WTC11 (cell line): Measurements from ENCODE around the gene FRYL. TPM values are rescaled to one million over a fixed set of nuclear protein-coding genes. Genes with fewer than 3 reads are reported as not detected.

Experiments used
- ATAC-seq: fragments of 200-7000 bp; cut with Tn5 transposase; 2 replicates; pipeline ENCODE4 v1.10.0; 2021; ENCODE audit warnings: mild to moderate bottlenecking, moderate library complexity
- CTCF ChIA-PET: fragments of 300-600 bp; sonication (Branson Sonifier 250); formaldehyde crosslinking; loops from one replicate; lab custom pipeline; 2021; ENCODE audit warnings: antibody characterized with exemption; lab: Charles Lee
- POLR2A ChIA-PET: fragments of 350-600 bp; sonication (Branson Sonifier 250); formaldehyde crosslinking; loops from one replicate; lab custom pipeline; 2021; ENCODE audit warnings: antibody characterized with exemption; lab: Charles Lee
- DNase-seq: peaks from one replicate; pipeline ENCODE4 v3.0.0; 2021; ENCODE audit warnings: low spot score
- H3K27ac Mint-ChIP-seq: 2 replicates; pipeline ENCODE4 v1.8.0; 2021; ENCODE audit warnings: mixed read lengths
- H3K27me3 Mint-ChIP-seq: 2 replicates; pipeline ENCODE4 v1.8.0; 2021; ENCODE audit warnings: low read depth, mild to moderate bottlenecking, moderate library complexity, mixed read lengths
- H3K36me3 Mint-ChIP-seq: 2 replicates; pipeline ENCODE4 v1.8.0; 2021; ENCODE audit warnings: mixed read lengths
- H3K4me1 Mint-ChIP-seq: 2 replicates; pipeline ENCODE4 v1.8.0; 2022; ENCODE audit warnings: mixed read lengths
- H3K4me3 Mint-ChIP-seq: 2 replicates; pipeline ENCODE4 v1.8.0; 2021; ENCODE audit warnings: mild to moderate bottlenecking, moderate library complexity, mixed read lengths
- H3K9me3 Mint-ChIP-seq: 2 replicates; pipeline ENCODE4 v1.8.0; 2021; ENCODE audit warnings: mixed read lengths
- ATF1 ChIP-seq: sonication (generic); formaldehyde crosslinking; IDR thresholded peaks from 2 replicates; pipeline ENCODE4 v1.8.1; 2023; ENCODE audit warnings: mild to moderate bottlenecking, moderate library complexity, missing genetic modification reagents
- FOXJ3 ChIP-seq: sonication (generic); formaldehyde crosslinking; IDR thresholded peaks from 2 replicates; pipeline ENCODE4 v1.9.0; 2021; ENCODE audit warnings: missing genetic modification reagents, mild to moderate bottlenecking, borderline replicate concordance
- GABPB1 ChIP-seq: sonication (generic); formaldehyde crosslinking; IDR thresholded peaks from 2 replicates; pipeline ENCODE4 v1.8.1; 2023; ENCODE audit warnings: mild to moderate bottlenecking, missing genetic modification reagents
- GTF2I ChIP-seq: fragments of 250-450 bp; sonication (Bioruptor Pico); conservative IDR thresholded peaks from 2 replicates; pipeline ENCODE4 v1.4.0; 2021; ENCODE audit warnings: mild to moderate bottlenecking
- RORB ChIP-seq: fragments of 250-450 bp; sonication (Bioruptor Pico); IDR thresholded peaks from 2 replicates; pipeline ENCODE4 v1.9.0; 2021; ENCODE audit warnings: mild to moderate bottlenecking
- ZNF219 ChIP-seq: sonication (generic); formaldehyde crosslinking; IDR thresholded peaks from 2 replicates; pipeline ENCODE4 v1.8.0; 2023; ENCODE audit warnings: missing genetic modification reagents, mild to moderate bottlenecking, borderline replicate concordance
- ZNF263 ChIP-seq: sonication (generic); formaldehyde crosslinking; IDR thresholded peaks from 2 replicates; pipeline ENCODE4 v1.8.1; 2022; ENCODE audit warnings: low read depth, mild to moderate bottlenecking, moderate library complexity, missing genetic modification reagents
- ZNF671 ChIP-seq: fragments of 250-450 bp; sonication (Bioruptor Pico); IDR thresholded peaks from 2 replicates; pipeline ENCODE4 v1.8.0; 2021; ENCODE audit warnings: mild to moderate bottlenecking
- total RNA-seq: library from RNA; stranded (reverse); gene quantifications from 3 replicates; pipeline ENCODE4 v1.2.3, GENCODE V29; 2021
- TF ChIP-seq, protein P1 (sequence below): sonication (generic); formaldehyde crosslinking; IDR thresholded peaks from 2 replicates; pipeline ENCODE4 v1.8.1; 2023; ENCODE audit warnings: mild to moderate bottlenecking, moderate library complexity, missing genetic modification reagents
- TF ChIP-seq, protein P2 (sequence below): sonication (generic); formaldehyde crosslinking; IDR thresholded peaks from 2 replicates; pipeline ENCODE4 v1.8.0; 2023; ENCODE audit warnings: missing genetic modification reagents, mild to moderate bottlenecking, borderline replicate concordance
- TF ChIP-seq, protein P3 (sequence below): fragments of 250-450 bp; sonication (Bioruptor Pico); IDR thresholded peaks from 2 replicates; pipeline ENCODE4 v2.1.2; 2022; ENCODE audit warnings: mild to moderate bottlenecking, moderate library complexity
- TF ChIP-seq, protein P4 (sequence below): sonication (generic); formaldehyde crosslinking; IDR thresholded peaks from 2 replicates; pipeline ENCODE4 v1.8.1; 2022; ENCODE audit warnings: mild to moderate bottlenecking, moderate library complexity, missing genetic modification reagents
- TF ChIP-seq, protein P5 (sequence below): sonication (generic); formaldehyde crosslinking; IDR thresholded peaks from 2 replicates; pipeline ENCODE4 v1.8.0; 2022; ENCODE audit warnings: mild to moderate bottlenecking, missing genetic modification reagents
- TF ChIP-seq, protein P6 (sequence below): fragments of 250-450 bp; sonication (Bioruptor Pico); IDR thresholded peaks from 2 replicates; pipeline ENCODE4 v1.9.0; 2021; ENCODE audit warnings: mild to moderate bottlenecking
- TF ChIP-seq, protein P7 (sequence below): fragments of 250-450 bp; sonication (Bioruptor Pico); IDR thresholded peaks from 2 replicates; pipeline ENCODE4 v1.9.0; 2021; ENCODE audit warnings: moderate library complexity, mild to moderate bottlenecking, inconsistent platforms, borderline replicate concordance
- TF ChIP-seq, protein P8 (sequence below): sonication (generic); formaldehyde crosslinking; IDR thresholded peaks from 2 replicates; pipeline ENCODE4 v1.8.0; 2022; ENCODE audit warnings: mild to moderate bottlenecking, missing genetic modification reagents

FRYL gene
- total RNA-seq, 1 experiment from 2014 or later: 38.7 TPM

DNA sequence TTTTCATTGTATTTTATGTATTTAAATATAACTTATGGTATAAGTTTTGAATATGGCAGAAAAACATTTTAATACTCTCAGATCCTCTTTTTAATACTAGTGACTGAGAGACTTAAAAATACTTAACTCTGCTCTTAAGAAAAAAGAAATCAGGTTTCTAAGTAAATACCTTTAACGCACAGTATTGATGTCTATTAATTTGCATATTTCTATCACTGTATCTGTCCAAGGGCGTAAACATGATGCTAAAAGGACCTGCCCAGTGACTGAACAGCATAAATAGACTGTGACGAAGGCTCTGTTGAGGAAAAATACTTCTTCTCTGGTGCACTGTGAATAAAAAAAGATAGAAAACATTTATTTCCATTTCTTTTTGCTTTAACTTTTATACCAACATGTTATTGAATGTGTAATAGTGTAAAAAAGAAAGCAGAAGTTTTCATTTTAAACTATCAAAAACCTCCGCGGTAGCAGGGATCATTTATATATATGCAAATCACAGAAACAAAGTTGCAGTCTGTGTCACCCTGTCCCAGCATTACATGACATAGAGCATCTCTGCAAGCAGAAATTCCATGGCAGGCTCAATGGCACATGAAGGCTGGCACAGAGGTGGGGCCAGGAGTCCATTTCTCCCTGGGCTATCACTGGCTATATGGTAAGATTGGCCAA, 214.6 kb downstream of the FRYL start:
- H3K4me3 Mint-ChIP-seq: no peak overlapping the region
- no peaks in the 10 kb centered on the region for H3K27me3 Mint-ChIP-seq
- H3K4me1 Mint-ChIP-seq: no peaks in the 10 kb centered on the region
- TF ChIP-seq FOXJ3: no peak
- TF ChIP-seq, protein P1, sequence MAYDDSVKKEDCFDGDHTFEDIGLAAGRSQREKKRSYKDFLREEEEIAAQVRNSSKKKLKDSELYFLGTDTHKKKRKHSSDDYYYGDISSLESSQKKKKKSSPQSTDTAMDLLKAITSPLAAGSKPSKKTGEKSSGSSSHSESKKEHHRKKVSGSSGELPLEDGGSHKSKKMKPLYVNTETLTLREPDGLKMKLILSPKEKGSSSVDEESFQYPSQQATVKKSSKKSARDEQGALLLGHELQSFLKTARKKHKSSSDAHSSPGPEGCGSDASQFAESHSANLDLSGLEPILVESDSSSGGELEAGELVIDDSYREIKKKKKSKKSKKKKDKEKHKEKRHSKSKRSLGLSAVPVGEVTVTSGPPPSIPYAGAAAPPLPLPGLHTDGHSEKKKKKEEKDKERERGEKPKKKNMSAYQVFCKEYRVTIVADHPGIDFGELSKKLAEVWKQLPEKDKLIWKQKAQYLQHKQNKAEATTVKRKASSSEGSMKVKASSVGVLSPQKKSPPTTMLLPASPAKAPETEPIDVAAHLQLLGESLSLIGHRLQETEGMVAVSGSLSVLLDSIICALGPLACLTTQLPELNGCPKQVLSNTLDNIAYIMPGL (CRISPR knock-in tag): no peak
- TF ChIP-seq, protein P2, sequence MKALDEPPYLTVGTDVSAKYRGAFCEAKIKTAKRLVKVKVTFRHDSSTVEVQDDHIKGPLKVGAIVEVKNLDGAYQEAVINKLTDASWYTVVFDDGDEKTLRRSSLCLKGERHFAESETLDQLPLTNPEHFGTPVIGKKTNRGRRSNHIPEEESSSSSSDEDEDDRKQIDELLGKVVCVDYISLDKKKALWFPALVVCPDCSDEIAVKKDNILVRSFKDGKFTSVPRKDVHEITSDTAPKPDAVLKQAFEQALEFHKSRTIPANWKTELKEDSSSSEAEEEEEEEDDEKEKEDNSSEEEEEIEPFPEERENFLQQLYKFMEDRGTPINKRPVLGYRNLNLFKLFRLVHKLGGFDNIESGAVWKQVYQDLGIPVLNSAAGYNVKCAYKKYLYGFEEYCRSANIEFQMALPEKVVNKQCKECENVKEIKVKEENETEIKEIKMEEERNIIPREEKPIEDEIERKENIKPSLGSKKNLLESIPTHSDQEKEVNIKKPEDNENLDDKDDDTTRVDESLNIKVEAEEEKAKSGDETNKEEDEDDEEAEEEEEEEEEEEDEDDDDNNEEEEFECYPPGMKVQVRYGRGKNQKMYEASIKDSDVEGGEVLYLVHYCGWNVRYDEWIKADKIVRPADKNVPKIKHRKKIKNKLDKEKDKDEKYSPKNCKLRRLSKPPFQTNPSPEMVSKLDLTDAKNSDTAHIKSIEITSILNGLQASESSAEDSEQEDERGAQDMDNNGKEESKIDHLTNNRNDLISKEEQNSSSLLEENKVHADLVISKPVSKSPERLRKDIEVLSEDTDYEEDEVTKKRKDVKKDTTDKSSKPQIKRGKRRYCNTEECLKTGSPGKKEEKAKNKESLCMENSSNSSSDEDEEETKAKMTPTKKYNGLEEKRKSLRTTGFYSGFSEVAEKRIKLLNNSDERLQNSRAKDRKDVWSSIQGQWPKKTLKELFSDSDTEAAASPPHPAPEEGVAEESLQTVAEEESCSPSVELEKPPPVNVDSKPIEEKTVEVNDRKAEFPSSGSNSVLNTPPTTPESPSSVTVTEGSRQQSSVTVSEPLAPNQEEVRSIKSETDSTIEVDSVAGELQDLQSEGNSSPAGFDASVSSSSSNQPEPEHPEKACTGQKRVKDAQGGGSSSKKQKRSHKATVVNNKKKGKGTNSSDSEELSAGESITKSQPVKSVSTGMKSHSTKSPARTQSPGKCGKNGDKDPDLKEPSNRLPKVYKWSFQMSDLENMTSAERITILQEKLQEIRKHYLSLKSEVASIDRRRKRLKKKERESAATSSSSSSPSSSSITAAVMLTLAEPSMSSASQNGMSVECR (CRISPR knock-in tag): no peak
- TF ChIP-seq, protein P3, sequence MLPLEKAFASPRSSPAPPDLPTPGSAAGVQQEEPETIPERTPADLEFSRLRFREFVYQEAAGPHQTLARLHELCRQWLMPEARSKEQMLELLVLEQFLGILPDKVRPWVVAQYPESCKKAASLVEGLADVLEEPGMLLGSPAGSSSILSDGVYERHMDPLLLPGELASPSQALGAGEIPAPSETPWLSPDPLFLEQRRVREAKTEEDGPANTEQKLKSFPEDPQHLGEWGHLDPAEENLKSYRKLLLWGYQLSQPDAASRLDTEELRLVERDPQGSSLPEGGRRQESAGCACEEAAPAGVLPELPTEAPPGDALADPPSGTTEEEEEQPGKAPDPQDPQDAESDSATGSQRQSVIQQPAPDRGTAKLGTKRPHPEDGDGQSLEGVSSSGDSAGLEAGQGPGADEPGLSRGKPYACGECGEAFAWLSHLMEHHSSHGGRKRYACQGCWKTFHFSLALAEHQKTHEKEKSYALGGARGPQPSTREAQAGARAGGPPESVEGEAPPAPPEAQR (CRISPR knock-in tag): no peak
- TF ChIP-seq, protein P4, sequence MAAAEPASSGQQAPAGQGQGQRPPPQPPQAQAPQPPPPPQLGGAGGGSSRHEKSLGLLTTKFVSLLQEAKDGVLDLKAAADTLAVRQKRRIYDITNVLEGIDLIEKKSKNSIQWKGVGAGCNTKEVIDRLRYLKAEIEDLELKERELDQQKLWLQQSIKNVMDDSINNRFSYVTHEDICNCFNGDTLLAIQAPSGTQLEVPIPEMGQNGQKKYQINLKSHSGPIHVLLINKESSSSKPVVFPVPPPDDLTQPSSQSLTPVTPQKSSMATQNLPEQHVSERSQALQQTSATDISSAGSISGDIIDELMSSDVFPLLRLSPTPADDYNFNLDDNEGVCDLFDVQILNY: no peak
- TF ChIP-seq, protein P5, sequence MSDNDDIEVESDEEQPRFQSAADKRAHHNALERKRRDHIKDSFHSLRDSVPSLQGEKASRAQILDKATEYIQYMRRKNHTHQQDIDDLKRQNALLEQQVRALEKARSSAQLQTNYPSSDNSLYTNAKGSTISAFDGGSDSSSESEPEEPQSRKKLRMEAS (CRISPR knock-in tag): no peak
- no peak for TF ChIP-seq ZNF671
- no peak for TF ChIP-seq GTF2I (CRISPR knock-in tag)
- TF ChIP-seq ATF1 (CRISPR knock-in tag): no peak
- no peak for TF ChIP-seq RORB (CRISPR knock-in tag)
- TF ChIP-seq ZNF219 (CRISPR knock-in tag): no peak
- TF ChIP-seq, protein P6, sequence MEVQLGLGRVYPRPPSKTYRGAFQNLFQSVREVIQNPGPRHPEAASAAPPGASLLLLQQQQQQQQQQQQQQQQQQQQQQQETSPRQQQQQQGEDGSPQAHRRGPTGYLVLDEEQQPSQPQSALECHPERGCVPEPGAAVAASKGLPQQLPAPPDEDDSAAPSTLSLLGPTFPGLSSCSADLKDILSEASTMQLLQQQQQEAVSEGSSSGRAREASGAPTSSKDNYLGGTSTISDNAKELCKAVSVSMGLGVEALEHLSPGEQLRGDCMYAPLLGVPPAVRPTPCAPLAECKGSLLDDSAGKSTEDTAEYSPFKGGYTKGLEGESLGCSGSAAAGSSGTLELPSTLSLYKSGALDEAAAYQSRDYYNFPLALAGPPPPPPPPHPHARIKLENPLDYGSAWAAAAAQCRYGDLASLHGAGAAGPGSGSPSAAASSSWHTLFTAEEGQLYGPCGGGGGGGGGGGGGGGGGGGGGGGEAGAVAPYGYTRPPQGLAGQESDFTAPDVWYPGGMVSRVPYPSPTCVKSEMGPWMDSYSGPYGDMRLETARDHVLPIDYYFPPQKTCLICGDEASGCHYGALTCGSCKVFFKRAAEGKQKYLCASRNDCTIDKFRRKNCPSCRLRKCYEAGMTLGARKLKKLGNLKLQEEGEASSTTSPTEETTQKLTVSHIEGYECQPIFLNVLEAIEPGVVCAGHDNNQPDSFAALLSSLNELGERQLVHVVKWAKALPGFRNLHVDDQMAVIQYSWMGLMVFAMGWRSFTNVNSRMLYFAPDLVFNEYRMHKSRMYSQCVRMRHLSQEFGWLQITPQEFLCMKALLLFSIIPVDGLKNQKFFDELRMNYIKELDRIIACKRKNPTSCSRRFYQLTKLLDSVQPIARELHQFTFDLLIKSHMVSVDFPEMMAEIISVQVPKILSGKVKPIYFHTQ (CRISPR knock-in tag): no peak
- POLR2A ChIA-PET: no interaction called here
- CTCF ChIA-PET: no interaction called here
- no peak overlapping the region for H3K27ac Mint-ChIP-seq
- no peak for DNase-seq
- H3K9me3 Mint-ChIP-seq: no peaks in the 10 kb centered on the region
- H3K36me3 Mint-ChIP-seq: peaks cover 9% of the 10 kb centered on the region; the same call in 1 of the 2 replicates
- no peak for ATAC-seq

DNA sequence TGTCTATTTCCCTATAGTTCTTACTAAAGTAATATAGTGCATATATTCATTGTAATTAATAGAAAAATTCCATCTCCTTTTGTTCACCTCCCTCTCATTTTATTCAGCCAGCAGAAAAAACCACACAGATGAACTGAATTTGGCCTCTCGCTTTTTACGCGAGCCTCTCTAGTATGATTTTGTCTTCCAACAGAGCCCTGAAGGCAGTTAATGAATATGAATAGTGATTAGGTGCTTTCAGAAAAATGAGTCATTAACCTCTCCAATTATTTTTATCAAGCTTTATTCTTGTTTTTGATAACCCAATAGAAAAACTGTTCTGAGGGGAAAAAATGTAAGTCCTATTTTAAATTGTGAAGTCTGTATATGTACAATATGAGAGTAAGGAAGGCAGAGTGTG, 215.9 kb downstream of the FRYL start:
- TF ChIP-seq, protein P7, sequence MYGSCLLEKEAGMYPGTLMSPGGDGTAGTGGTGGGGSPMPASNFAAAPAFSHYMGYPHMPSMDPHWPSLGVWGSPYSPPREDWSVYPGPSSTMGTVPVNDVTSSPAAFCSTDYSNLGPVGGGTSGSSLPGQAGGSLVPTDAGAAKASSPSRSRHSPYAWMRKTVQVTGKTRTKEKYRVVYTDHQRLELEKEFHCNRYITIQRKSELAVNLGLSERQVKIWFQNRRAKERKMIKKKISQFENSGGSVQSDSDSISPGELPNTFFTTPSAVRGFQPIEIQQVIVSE (CRISPR knock-in tag): no peak
- TF ChIP-seq ZNF263 (CRISPR knock-in tag) (no peak), GABPB1 (CRISPR knock-in tag) (no peak)
- TF ChIP-seq, protein P8, sequence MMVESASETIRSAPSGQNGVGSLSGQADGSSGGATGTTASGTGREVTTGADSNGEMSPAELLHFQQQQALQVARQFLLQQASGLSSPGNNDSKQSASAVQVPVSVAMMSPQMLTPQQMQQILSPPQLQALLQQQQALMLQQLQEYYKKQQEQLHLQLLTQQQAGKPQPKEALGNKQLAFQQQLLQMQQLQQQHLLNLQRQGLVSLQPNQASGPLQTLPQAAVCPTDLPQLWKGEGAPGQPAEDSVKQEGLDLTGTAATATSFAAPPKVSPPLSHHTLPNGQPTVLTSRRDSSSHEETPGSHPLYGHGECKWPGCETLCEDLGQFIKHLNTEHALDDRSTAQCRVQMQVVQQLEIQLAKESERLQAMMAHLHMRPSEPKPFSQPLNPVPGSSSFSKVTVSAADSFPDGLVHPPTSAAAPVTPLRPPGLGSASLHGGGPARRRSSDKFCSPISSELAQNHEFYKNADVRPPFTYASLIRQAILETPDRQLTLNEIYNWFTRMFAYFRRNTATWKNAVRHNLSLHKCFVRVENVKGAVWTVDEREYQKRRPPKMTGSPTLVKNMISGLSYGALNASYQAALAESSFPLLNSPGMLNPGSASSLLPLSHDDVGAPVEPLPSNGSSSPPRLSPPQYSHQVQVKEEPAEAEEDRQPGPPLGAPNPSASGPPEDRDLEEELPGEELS: no peak
- DNase-seq (no peak), ATAC-seq (no peak)
- Mint-ChIP-seq H3K9me3 (peaks cover under 1% of the 10 kb centered on the region; the same call in 1 of the 2 replicates), H3K27ac (no peak overlapping the region), H3K36me3 (peaks cover 15% of the 10 kb centered on the region), H3K4me3 (no peak overlapping the region), H3K27me3 (no peaks in the 10 kb centered on the region), H3K4me1 (no peaks in the 10 kb centered on the region)
- ChIA-PET CTCF (no interaction called here), POLR2A (no interaction called here)
